ENCODE results near the gene C6orf89. TPM values are rescaled to one million over a fixed set of nuclear protein-coding genes. Genes with fewer than 3 reads are reported as not detected.

C6orf89 gene
- total and polyA plus RNA-seq, 11 donors = 34.0 to 86.2 (median 71.4) TPM

DNA sequence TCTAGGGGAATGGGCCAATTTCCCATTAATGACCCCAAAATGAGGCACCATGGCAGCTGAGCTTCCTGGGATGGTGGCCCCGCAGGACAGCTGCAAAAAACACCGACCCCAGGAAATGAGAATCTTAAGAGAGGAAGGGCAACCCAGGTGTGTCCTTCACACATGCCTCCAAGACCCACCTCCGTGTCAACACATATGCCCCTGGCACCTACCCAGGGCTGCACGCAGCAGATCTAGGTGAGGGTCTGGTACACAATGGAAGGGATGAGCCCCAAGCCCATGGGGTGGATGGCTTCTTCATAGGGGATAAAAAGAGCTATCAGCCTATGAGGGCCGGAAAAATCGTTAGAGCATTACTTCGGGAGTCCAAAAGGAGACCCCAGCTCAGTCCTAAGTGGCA, 90.8 kb downstream of the C6orf89 start:
- Histone ChIP-seq H3K4me3 (no peak overlapping the region), H3K9me3 (no peaks in the 10 kb centered on the region), H3K27me3 (no peaks in the 10 kb centered on the region), H3K27ac (peak overlapping the region in 11 of 12 donors; percentile 20 to 77 (median 69)), H3K4me1 (peaks cover 7 to 97% (median 70%) of the 10 kb centered on the region in 12 donors), H3K36me3 (peaks cover 0 to 100% (median 71%) of the 10 kb centered on the region in 9 donors)
- DNase-seq (no peak), ATAC-seq (no peak)
- TF ChIP-seq, protein P1, sequence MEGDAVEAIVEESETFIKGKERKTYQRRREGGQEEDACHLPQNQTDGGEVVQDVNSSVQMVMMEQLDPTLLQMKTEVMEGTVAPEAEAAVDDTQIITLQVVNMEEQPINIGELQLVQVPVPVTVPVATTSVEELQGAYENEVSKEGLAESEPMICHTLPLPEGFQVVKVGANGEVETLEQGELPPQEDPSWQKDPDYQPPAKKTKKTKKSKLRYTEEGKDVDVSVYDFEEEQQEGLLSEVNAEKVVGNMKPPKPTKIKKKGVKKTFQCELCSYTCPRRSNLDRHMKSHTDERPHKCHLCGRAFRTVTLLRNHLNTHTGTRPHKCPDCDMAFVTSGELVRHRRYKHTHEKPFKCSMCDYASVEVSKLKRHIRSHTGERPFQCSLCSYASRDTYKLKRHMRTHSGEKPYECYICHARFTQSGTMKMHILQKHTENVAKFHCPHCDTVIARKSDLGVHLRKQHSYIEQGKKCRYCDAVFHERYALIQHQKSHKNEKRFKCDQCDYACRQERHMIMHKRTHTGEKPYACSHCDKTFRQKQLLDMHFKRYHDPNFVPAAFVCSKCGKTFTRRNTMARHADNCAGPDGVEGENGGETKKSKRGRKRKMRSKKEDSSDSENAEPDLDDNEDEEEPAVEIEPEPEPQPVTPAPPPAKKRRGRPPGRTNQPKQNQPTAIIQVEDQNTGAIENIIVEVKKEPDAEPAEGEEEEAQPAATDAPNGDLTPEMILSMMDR (IDR thresholded peaks at IDR 0.05) = no peak
- no peak for TF ChIP-seq POLR2A (IDR thresholded peaks at IDR 0.05)
- intact Hi-C loops (cut with DNase I) = loop anchor here in 8 of 10 donors (5.0 to 10.0 kb wide), 8 partner anchors 41 to 352 kb away; partner anchors contain the start of gene C6orf89 (in 4 of the 8)
- WGBS, 4 donors = 81 to 85% (median 83%) methylated on average over 7 of the region's 7 CpGs

DNA sequence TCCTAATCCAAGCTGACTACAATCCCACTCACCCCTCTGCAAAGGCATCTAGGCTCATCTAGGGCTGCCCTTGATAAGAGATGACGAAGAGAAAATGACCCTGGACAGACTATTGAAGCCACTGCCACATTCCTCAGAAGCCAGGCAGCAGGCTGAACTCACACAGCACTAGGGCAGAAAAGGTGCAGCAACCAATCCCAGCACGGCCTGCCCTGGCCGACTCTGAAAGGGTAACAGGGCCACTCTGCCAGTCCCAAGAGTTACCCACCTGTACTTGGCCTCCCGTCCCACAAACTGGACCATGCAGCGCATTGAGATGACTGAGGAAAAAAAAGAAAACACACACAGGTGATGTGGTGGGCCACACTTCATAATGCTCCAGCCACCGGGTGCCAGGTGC, 91.2 kb downstream of the C6orf89 start:
- WGBS, 4 donors = 64 to 75% (median 69%) methylated on average over 4 to 6 of the region's 6 CpGs
- H3K9me3 ChIP-seq = no peaks in the 10 kb centered on the region
- no peak for DNase-seq
- peak in 1 of 4 donors; percentile 0 for ATAC-seq
- no peaks in the 10 kb centered on the region for H3K27me3 ChIP-seq
- H3K4me1 ChIP-seq = peaks cover 7 to 97% (median 71%) of the 10 kb centered on the region in 12 donors
- H3K27ac ChIP-seq = peak overlapping the region in 10 of 12 donors; percentile 25 to 77 (median 68)
- TF ChIP-seq, protein P1 (IDR thresholded peaks at IDR 0.05) = no peak
- no peak for TF ChIP-seq POLR2A (IDR thresholded peaks at IDR 0.05)
- intact Hi-C loops (cut with DNase I) = loop anchor here in 8 of 10 donors (5.0 to 10.0 kb wide), 8 partner anchors 40 to 352 kb away; partner anchors contain the start of gene C6orf89 (in 4 of the 8)
- H3K4me3 ChIP-seq = no peak overlapping the region
- peaks cover 0 to 97% (median 67%) of the 10 kb centered on the region in 9 donors for H3K36me3 ChIP-seq

DNA sequence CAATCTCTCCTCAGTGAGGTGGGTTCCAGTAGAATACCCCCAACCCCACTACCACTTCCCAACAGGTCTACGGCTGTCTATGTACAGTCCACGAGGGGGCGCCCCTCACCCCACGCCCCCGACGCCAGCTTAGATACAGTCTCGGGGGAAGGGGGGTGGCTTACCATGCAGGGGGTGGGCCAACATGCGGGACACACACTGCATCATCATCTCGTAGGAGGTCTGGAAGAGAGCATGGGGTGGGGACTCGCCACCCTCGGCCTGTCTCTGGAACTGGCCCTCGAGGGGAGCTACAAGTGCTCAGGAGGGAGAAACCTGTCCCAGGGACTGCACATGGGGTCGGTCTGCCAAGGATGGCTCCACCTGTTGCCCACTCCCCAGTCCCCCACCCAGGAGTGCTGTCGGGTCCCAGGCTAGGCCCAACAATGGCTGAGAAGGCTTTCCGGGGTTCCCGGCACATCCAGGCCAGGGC, 91.8 kb downstream of the C6orf89 start:
- intact Hi-C loops (cut with DNase I) = loop anchor here in 8 of 10 donors (5.0 to 10.0 kb wide), 8 partner anchors 40 to 353 kb away; partner anchors contain the start of gene C6orf89 (in 4 of the 8)
- 69 to 80% (median 74%) methylated on average over 16 of the region's 16 CpGs for WGBS, 4 donors

More for the DNA sequence above, 91.8 kb downstream of the C6orf89 start:
- TF ChIP-seq, protein P1 (IDR thresholded peaks at IDR 0.05) = peak; percentile 15 to 55 (median 36)
- no peak for TF ChIP-seq POLR2A (IDR thresholded peaks at IDR 0.05)
- Histone ChIP-seq H3K4me1 (peaks cover 9 to 96% (median 68%) of the 10 kb centered on the region in 12 donors), H3K9me3 (no peaks in the 10 kb centered on the region), H3K27me3 (no peaks in the 10 kb centered on the region), H3K36me3 (peaks cover 0 to 91% (median 61%) of the 10 kb centered on the region in 9 donors), H3K27ac (peak overlapping the region in 9 of 12 donors; percentile 25 to 77 (median 69)), H3K4me3 (no peak overlapping the region)
- DNase-seq (no peak), ATAC-seq (no peak)

Other genes with a start within 250 kb of the C6orf89 start
- 100 to 1,000 TPM in 4 of 9 donors, 10 to 100 TPM in 5; 27.5 to 164 (median 99.8) TPM for gene CDKN1A, start 207.2 kb upstream of the C6orf89 start, total RNA-seq
- gene CDKN1A, start 207.2 kb upstream of the C6orf89 start, polyA plus RNA-seq = 100 to 1,000 TPM in 1 of 2 donors, 10 to 100 TPM in 1; 36.2 to 658 TPM
- gene RAB44, start 188.1 kb upstream of the C6orf89 start, total RNA-seq = under 1 TPM in 5 of 9 donors, not detected in 4; 0.06 to 0.32 (median 0.09) TPM
- under 1 TPM in 1 of 2 donors, not detected in 1; 0.04 TPM for gene RAB44, start 188.1 kb upstream of the C6orf89 start, polyA plus RNA-seq
- gene CPNE5, start 46.5 kb upstream of the C6orf89 start, total RNA-seq = 100 to 1,000 TPM in 1 of 9 donors, 10 to 100 TPM in 7, 1 to 10 TPM in 1; 5.2 to 111 (median 28.4) TPM
- gene CPNE5, start 46.5 kb upstream of the C6orf89 start, polyA plus RNA-seq = 10 to 100 TPM in 1 of 2 donors, 1 to 10 TPM in 1; 4.0 to 12.1 TPM
- 10 to 100 TPM; 30.9 to 61.6 (median 42.6) TPM for gene PPIL1, start 11.1 kb upstream of the C6orf89 start, total RNA-seq
- 10 to 100 TPM; 42.6 to 69.3 TPM for gene PPIL1, start 11.1 kb upstream of the C6orf89 start, polyA plus RNA-seq
- gene PI16, start 68.8 kb downstream of the C6orf89 start, total RNA-seq = 10 to 100 TPM in 7 of 9 donors, 1 to 10 TPM in 2; 7.5 to 36.2 (median 12.1) TPM
- gene PI16, start 68.8 kb downstream of the C6orf89 start, polyA plus RNA-seq = 10 to 100 TPM in 1 of 2 donors, 1 to 10 TPM in 1; 5.7 to 23.5 TPM
- 100 to 1,000 TPM; 144 to 320 (median 193) TPM for gene MTCH1, start 100.2 kb downstream of the C6orf89 start, total RNA-seq
- gene MTCH1, start 100.2 kb downstream of the C6orf89 start, polyA plus RNA-seq = 100 to 1,000 TPM; 104 to 367 TPM
- gene FGD2, start 119.7 kb downstream of the C6orf89 start, total RNA-seq = 10 to 100 TPM in 2 of 9 donors, 1 to 10 TPM in 7; 1.4 to 45.8 (median 4.9) TPM
- 1 to 10 TPM; 4.1 to 6.9 TPM for gene FGD2, start 119.7 kb downstream of the C6orf89 start, polyA plus RNA-seq